ENCODE data around the gene CHN1.

Gene CHN1

DNA sequence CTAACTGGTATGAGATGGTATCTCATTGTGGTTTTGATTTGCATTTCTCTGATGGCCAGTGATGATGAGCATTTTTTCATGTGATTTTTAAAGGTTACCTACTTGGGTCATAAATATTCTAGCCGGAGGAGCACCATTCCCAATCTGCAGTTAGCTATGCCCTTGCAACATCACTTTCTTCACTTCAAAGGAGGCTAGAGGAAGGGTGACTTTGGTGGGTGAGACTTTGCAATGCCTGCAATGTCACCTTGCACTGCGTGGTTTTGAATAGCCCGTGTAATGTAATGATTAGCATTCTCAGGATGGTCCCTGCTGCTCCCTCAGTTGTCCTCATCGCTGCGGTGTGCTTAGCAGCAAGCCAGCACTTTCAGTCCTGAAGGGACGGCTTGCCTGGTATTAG lies 184.8 kb downstream of the CHN1 start:
- no peak for DNase-seq

DNA sequence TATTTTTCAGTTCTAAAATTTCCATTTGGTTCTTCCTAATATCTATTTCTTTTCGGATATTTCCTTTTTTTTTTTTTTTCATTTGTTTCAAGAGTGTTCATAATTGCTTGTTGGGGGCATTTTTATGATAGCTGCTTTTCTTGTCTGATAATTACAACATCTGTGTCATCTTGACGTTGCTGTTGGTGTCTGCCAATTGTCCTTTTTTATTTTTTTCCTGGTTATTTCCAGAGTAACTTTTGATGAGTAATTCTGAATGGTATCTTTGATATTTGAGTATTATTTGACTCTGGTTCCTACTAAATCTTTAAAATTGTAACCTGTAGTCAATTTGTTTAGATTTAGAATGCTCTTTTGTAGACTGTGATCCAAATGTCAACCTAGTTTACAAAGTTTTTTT lies 189.7 kb downstream of the CHN1 start:
- DNase-seq, result no peak

DNA sequence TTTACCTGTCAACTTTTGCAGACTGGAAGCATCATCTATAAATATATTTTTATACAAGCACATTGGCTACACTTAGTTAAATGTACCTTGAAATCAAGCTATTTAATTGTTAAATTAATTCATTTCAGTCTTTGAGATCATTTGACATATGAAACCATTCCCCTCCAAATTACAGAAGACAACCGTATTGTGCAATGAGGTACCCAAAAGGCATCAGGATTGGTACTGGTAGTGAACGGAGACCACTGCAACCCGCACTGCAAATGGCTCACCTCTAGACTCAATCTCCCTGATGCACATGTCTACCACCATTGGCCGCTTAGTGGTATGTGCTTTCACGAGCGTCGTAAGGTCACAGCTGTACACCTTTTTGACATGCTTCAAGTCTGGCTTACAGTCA lies 193.1 kb downstream of the CHN1 start:
- no peak for DNase-seq

GRCh38 chr2:174807931-174808330 lies 197.2 kb downstream of the CHN1 start:
- no peak for DNase-seq

DNA sequence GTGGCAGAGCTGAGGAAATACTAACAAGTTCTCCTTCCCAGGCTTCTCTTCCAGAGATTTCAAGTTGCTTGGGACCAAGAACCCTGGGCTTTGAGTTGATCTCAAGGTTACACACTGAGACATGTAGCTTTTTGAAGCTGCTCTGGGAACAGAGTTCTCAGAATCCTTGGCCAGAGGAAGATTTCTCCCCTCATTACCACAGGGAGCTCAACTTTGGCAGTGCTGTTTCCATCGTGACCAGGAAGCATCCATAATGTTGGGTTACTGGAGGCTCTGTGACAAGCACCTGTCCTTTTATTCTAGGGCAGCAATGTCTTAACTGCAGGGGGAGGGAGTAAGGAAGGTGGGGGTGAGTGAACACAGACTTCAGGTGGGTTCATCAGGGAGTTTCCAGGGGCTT lies 199.4 kb downstream of the CHN1 start:
- no peak for DNase-seq

- DNase-seq, result no peak
Observed at GRCh38 chr2:174802459-174802858, 202.7 kb downstream of the CHN1 start.

DNA sequence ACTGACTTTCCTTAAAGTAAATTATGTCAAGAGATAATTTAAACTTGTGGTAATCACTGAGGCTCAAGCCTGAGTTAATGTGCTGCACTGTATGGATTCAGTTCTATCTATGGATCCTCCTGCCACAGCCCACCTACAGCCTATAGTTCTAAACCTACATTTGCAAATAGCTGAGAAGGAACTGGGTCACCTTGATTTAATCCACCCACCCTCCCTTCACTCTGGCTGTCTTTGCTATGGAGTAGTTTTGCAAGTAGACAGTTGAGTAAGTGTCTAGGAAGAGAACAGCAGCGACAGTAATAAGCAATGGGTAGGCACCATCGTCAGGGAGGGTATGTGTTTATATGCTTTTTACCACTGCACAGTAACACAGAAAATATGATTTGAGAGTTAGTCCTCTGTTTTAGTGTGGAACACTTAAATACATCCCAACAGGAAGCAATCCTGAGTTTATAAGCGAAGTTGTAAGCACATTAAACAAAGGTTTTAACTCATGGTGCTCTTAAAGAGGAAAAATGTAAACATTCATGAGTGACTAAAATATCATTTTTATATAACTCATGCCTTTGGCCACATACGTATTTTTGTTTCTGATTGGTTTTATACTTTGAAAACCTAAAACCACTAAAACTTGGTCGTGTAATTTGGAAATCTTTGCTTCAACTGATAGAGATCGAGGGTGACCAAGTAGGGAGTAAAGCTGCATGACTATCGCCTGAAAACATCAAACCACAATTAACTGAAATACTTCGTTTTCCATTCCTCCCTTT lies 204.6 kb downstream of the CHN1 start:
- no peak for DNase-seq

DNA sequence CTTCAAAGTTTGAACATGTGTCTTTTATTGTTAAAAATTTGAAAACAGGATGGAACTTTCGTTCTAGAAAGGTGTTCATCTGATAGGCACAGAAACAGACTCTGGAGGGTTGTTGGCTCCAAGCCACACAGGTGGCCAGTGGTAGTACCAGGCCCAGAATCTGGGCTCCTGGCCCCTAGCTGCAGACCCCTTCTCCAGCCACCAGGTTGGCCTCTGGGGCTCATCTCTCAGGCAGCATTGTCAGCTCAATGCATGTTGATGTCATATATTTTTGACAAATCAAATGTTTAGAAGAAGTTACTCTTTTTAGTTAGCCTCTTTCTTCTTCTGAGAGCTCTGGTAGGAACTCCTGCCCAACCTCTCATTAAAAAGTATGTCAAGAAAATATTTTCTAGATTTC lies 206.4 kb downstream of the CHN1 start:
- no peak for DNase-seq

- no peak for DNase-seq
Observed at GRCh38 chr2:174797781-174798276, 207.4 kb downstream of the CHN1 start.

GRCh38 chr2:174796319-174796771 lies 208.8 kb downstream of the CHN1 start:
- no peak for DNase-seq

DNA sequence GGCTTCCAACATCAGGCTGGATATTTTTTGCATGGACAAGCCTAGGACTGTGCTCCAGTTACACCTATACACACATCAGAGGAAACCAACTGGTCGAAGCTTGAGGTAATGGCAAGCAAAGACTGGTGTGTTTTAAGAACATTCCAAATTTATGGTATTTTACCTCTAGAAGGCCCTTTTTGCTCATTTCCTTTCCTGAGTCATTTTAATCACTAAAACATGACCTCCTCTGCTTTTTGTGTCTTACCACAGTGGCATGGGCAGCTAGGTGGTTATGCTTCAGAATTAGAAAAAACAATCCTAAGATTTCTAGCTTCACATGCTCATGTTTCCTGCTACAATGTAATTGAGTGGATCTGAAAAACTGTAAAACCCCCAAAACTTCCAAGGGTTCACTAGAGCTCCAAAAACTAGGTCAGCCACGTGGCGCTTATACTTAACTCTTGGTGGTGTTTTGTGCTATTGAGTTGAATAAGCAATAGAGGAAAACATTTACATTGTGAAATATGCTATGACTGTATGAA lies 210.3 kb downstream of the CHN1 start:
- peak in 1 of 2 experiments; percentile 54 for DNase-seq

DNA sequence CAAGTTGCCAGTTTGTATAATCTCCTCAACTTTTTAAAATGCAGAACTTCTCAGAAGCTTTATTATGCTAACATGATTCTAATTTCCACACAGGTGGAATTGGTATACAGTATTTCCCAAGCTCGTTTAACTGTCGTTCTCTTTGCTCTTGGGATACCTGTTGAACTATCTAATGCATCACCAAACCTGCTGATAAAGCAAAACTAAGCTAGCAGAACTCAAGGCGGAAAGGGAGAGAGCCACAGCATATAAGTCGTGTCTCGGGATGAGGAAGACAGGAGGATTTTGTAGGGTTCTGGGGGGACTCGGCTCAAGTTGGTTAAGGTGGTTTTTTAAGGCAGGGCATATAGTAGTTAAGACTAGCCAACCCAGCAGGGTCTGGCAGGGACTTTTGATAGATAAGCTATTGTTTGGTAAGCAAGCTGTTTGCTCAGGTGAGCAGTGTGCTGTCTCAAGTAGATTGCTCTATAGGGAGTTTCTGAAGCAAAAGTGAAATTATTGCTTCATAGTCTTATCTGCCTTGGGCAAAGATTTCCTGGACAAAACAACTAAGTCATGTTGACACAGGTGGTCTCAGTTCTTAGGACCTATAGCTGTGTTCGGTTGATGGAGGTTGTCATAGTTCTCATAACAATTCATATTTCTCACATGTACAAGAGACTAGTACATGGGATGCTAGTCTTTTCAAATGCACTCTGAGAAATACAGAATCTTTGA lies 212.7 kb downstream of the CHN1 start:
- no peak for DNase-seq

DNA sequence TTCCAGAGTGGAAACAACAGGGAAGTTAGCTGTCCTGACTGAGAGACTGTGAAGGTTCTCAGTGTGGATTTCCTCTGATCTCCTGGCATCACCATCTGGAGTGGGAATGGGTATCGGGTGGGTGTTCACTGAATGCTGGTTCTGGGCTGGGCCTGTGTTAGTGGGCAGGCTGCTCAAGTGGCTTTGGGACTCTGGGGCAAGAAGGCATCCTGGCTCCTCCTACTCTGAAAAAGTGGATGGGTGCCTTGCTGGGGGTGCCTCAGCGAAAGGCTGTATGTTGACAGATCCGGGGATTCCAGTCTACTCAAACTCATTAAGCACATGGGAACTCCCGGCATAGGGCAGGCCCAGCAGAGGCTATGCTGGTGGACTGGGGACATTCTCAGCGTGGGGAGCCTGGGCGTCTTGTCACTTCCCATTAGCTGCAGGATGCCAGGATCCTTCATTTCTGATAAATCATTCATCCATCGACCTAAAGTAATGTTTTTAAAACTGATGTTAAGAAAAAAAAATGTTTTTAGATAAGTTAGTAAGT lies 213.4 kb downstream of the CHN1 start:
- no peak for DNase-seq

- no peak for DNase-seq
Observed at GRCh38 chr2:174791020-174791419, 214.2 kb downstream of the CHN1 start.

DNA sequence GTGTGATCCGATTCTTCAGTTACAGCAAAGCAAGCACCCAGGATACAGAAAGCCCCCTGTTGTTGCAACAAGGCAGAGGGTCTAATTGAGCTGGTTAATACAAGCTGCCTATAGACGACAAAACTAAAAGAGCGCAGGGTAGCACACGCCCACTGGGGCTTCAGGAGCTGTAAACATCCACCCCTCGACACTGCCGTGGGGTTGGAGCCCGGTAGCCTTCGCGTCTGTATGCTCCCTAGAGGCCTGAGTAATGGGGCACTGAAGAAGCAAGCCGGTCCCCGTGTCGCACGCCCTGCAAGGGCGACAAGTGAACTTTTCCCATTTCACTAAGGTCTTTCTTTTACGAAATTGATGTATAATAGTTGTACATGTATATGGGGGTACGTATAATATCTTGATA lies 216.2 kb downstream of the CHN1 start:
- DNase-seq, result no peak

GRCh38 chr2:174788291-174788929 lies 216.8 kb downstream of the CHN1 start:
- no peak for DNase-seq

GRCh38 chr2:174787487-174788205 lies 217.5 kb downstream of the CHN1 start:
- DNase-seq, result no peak

GRCh38 chr2:174786066-174786725 lies 219.0 kb downstream of the CHN1 start:
- no peak for DNase-seq

- DNase-seq, result no peak
Observed at GRCh38 chr2:174785481-174785880, 219.7 kb downstream of the CHN1 start.

DNA sequence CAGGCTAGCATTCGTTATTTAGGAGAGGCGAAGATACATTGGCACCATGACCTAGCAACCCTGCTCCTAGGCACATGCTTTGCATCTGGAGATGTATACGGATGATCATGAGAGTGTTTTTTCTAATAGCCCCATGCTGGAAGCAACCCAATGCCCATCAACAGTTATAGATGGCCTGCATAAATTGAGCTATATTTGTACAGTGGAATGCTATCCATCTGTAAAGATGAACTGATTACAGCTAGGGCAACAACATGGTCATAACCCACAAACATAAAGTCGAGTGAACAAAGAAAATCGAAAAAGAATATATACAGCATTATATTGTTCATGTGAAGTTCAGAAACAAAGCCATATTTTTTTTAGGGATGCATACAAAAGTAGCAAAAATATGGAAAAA lies 220.3 kb downstream of the CHN1 start:
- DNase-seq, result no peak

DNA sequence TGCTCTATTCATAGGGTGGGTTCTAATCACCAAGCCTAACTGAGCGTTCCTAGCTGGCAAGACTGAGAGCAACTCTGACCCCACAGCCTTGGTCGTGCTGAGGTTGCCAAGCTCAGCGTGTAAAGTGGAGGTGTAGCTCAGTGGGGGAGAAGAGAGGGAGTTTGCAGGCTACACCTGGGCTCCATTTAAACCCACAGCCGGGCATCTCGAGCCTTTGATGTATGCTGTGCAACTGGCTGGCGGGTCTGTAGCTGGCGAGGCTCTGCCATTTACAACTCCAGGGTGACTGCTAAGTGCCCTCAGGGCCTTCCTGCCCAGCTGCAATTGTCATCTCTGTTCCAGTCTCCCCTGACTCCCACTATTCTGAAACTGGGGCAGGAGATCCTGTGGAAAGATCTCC lies 220.9 kb downstream of the CHN1 start:
- no peak for DNase-seq

DNA sequence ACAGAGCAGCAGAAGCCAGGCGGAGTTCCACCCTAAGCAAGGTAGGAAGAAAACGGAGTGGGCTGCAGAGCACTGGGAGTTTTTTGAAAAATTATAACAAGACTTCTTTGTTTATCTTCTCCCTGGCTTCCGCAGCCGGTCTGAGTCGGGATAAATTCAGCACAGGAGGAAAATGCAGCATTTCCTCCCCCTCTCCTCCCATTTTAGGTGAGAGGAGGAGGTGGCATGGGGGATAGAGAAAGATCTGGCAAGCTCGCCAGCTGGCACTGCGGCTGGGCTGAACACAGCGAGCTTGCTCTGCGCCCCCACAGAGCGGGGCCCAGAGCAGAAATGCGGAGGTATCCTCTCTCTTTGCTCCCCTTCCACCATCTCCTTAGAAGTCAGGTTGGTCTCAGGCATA lies 223.2 kb downstream of the CHN1 start:
- DNase-seq, result no peak
